Keratinocyte (primary cell): ENCODE results near the gene ARHGAP24.

ENCODE experiments used
- CTCF ChIP-seq, 3 experiments: IDR thresholded peaks in 1 of 3; conservative IDR thresholded peaks in 1 of 3; optimal IDR thresholded peaks in 1 of 3; 2 replicates in 2 of 3; 3 replicates in 1 of 3; pipeline versions ENCODE3 to v1.5.1; 2011; ENCODE audit warnings: low read length in 3 of 3, mild to moderate bottlenecking in 3 of 3, moderate library complexity in 2 of 3, control low read depth in 1 of 3, inconsistent platforms in 1 of 3; ENCODE audit not compliant: insufficient read depth in 2 of 3; ENCODE audit errors: extremely low read depth in 1 of 3
- EZH2 ChIP-seq: IDR thresholded peaks from one replicate; pipeline ENCODE4 v1.6.1; 2012; ENCODE audit warnings: inconsistent platforms, mild to moderate bottlenecking, low read length, moderate library complexity

GRCh38 chr4:85769009-85769408 is 294.1 kb downstream of the ARHGAP24 start:
- TF ChIP-seq CTCF (optimal IDR thresholded peaks at IDR 0.05 in 1 of 3, IDR thresholded peaks at IDR 0.05 in 1 of 3, conservative IDR thresholded peaks at IDR 0.05 in 1 of 3; ENCODE audit: extremely low read depth in 1 of 3, insufficient read depth in 2 of 3, low read length in 3 of 3) (no peak), EZH2 (no peak)
